B cell (primary cell): ENCODE results near the gene TSPAN14.

Experiments
- EZH2 ChIP-seq: IDR thresholded peaks from 2 replicates; pipeline ENCODE4 v1.6.1; 2012; ENCODE audit warnings: borderline replicate concordance, low read depth, mild to moderate bottlenecking, moderate library complexity, low read length; ENCODE audit not compliant: insufficient read depth, poor library complexity, severe bottlenecking
- TF ChIP-seq, protein P1 (sequence below): fragments of 200-600 bp; IDR thresholded peaks from one replicate; pipeline ENCODE4 v1.8.0; 2022; ENCODE audit warnings: antibody characterized with exemption, mild to moderate bottlenecking

DNA sequence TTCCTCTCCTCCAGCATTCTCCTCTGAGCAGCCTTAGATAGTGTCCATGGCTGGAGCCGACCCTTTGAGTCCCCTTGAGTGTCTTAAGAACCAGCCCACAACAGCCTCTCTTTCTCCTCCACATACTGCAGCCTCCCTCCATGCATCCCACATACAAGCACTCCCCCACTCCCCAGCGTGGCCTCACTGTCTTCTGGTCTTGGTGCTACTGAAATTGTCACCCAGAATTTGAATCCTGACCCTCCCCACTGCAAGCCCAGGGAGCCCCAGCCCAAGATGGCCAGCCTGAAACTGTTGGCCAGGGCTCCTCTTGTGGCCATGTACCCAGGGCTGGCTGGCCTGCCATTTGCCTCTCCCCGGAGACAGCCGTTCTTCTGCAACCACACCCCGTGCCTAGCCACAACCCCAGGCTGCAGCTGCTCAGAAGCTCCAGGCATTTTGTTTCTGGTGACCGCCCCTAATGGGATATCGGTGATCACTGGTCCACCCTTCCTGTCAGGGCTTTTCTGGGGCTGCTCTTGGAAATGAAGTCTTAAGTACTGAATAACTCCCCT lies 64.8 kb downstream of the TSPAN14 start:
- TF ChIP-seq, protein P1, sequence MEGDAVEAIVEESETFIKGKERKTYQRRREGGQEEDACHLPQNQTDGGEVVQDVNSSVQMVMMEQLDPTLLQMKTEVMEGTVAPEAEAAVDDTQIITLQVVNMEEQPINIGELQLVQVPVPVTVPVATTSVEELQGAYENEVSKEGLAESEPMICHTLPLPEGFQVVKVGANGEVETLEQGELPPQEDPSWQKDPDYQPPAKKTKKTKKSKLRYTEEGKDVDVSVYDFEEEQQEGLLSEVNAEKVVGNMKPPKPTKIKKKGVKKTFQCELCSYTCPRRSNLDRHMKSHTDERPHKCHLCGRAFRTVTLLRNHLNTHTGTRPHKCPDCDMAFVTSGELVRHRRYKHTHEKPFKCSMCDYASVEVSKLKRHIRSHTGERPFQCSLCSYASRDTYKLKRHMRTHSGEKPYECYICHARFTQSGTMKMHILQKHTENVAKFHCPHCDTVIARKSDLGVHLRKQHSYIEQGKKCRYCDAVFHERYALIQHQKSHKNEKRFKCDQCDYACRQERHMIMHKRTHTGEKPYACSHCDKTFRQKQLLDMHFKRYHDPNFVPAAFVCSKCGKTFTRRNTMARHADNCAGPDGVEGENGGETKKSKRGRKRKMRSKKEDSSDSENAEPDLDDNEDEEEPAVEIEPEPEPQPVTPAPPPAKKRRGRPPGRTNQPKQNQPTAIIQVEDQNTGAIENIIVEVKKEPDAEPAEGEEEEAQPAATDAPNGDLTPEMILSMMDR = no peak
- no peak for TF ChIP-seq EZH2
